Muscle of arm (tissue), 12 donors: ENCODE measurements around the gene RAB33A. TPM values are rescaled to one million over a fixed set of nuclear protein-coding genes. Genes with fewer than 3 reads are reported as not detected.
"Not testable (repeated sequence)": the region's sequence is repeated elsewhere in the genome, so short reads cannot be mapped to it uniquely, and the experiment has no call there.

ENCODE experiments used
- DNase-seq: peaks from one replicate; pipeline ENCODE4 v3.0.0-alpha.2; 2013
- polyA plus RNA-seq, 12 donors: library from polyadenylated mRNA; unstranded; fragments of 120-200 nt; gene quantifications; one replicate each; pipeline ENCODE4 v1.2.1, GENCODE V29; 2013; ENCODE audit not compliant: insufficient read length in 12 of 12

The RAB33A gene
- polyA plus RNA-seq, 12 donors: 0.12 to 0.95 (median 0.52) TPM; not detected in 3

DNA sequence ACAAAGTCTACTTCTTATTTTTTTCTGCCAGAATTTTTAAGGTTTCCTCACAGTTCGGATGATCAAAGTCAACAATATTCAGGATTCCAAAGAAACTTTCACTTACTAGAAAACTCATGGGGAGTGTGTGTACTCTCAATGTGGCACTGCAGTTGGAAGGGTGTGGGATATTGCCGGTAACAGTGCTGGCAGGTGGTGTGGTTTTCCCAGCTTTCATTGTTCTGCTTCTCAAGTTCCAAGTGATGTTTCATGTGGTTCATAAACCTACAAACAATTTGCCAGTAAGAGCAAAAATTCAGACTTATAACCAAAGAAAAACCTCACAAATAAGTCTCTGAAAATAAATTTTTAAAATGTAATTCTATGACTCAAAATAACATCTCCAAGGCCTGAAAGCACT lies 57.1 kb downstream of the RAB33A start:
- DNase-seq: no peak

DNA sequence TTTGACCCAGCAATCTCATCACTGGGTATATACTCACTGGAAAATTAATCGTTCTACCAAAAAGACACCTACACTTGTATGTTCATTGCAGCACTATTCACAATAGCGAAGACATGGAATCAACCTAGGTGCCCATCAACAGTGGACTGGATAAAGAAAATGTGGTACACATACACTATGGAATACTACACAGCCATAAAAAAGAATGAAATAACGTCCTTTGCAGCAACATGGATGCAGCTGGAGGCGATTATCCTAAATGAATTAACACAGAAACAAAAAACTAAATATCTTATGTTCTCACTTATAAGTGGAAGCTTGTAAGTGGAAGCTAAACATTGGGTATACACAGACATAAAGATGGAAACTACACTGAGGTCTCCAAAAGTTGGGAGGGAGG lies 59.4 kb downstream of the RAB33A start:
- DNase-seq: not testable (repeated sequence)

Other genes with a start within 250 kb of the RAB33A start
- gene BCORL1, start 189.3 kb upstream of the RAB33A start, polyA plus RNA-seq: 10 to 100 TPM in 10 of 12 donors, 1 to 10 TPM in 1, not detected in 1; 9.4 to 22.6 (median 14.8) TPM
- 10 to 100 TPM in 5 of 12 donors, 1 to 10 TPM in 6, not detected in 1; 8.1 to 22.3 (median 9.7) TPM for gene ELF4, start 61.5 kb upstream of the RAB33A start, polyA plus RNA-seq
- gene AIFM1, start 6.1 kb upstream of the RAB33A start, polyA plus RNA-seq: 10 to 100 TPM in 11 of 12 donors, not detected in 1; 16.2 to 30.5 (median 25.0) TPM
- 10 to 100 TPM in 1 of 12 donors, 1 to 10 TPM in 10, not detected in 1; 5.2 to 10.1 (median 7.8) TPM for gene ZNF280C, start 96.9 kb downstream of the RAB33A start, polyA plus RNA-seq
- 10 to 100 TPM in 7 of 12 donors, 1 to 10 TPM in 4, not detected in 1; 6.8 to 18.8 (median 10.5) TPM for gene SLC25A14, start 168.0 kb downstream of the RAB33A start, polyA plus RNA-seq
- gene GPR119, start 213.7 kb downstream of the RAB33A start, polyA plus RNA-seq: not detected
- gene RBMX2, start 230.0 kb downstream of the RAB33A start, polyA plus RNA-seq: 10 to 100 TPM in 11 of 12 donors, not detected in 1; 12.1 to 31.6 (median 23.5) TPM